Activated CD8-positive, alpha-beta memory T cell treated with anti-CD3 and anti-CD28 coated beads, Interleukin-2, amount 10 ng/mL, durations not matched to agents 7 days and 5 days (primary cell): ENCODE data around the gene SPSB4. TPM values are rescaled to one million over a fixed set of nuclear protein-coding genes. Genes with fewer than 3 reads are reported as not detected.
"Not testable (repeated sequence)": the region's sequence is repeated elsewhere in the genome, so short reads cannot be mapped to it uniquely, and the experiment has no call there.

Source experiments
- ATAC-seq: fragments of 150-1000 bp; cut with Tn5 transposase; one replicate; pipeline ENCODE4 v1.10.0; 2021; ENCODE audit warnings: moderate library complexity
- CTCF ChIA-PET: fragments of 350-600 bp; sonication (Branson Sonifier 250); formaldehyde crosslinking; loops from one replicate; lab custom pipeline; 2021; ENCODE audit warnings: antibody characterized with exemption; lab: Charles Lee
- DNase-seq: peaks from one replicate; pipeline ENCODE4 v3.0.0-alpha.2; 2020
- H3K27ac Mint-ChIP-seq: one replicate; pipeline ENCODE4 v1.8.0; 2021; ENCODE audit warnings: mild to moderate bottlenecking, mixed read lengths
- H3K27me3 Mint-ChIP-seq: one replicate; pipeline ENCODE4 v1.8.0; 2021; ENCODE audit warnings: mixed read lengths
- H3K36me3 Mint-ChIP-seq: one replicate; pipeline ENCODE4 v1.8.0; 2021; ENCODE audit warnings: mild to moderate bottlenecking, mixed read lengths
- H3K4me1 Mint-ChIP-seq: one replicate; pipeline ENCODE4 v1.8.0; 2021; ENCODE audit warnings: mixed read lengths
- H3K4me3 Mint-ChIP-seq: one replicate; pipeline ENCODE4 v1.8.0; 2021; ENCODE audit warnings: mild to moderate bottlenecking, moderate library complexity, mixed read lengths
- H3K9me3 Mint-ChIP-seq: one replicate; pipeline ENCODE4 v1.8.0; 2022; ENCODE audit warnings: low read depth, mixed read lengths
- total RNA-seq, 2 experiments: library from RNA; stranded (reverse); gene quantifications; one replicate each; pipeline ENCODE4 v1.2.3, GENCODE V29; 2021

The SPSB4 gene
- total RNA-seq, result under 1 TPM in 1 of 2 experiments, not detected in 1; 0.28 TPM

- no peaks in the 10 kb centered on the region for H3K9me3 Mint-ChIP-seq
- ATAC-seq, result peak; percentile 70
These were observed at the start of gene SPSB4 for GRCh38 chr3:141050576-141051442. TSS of gene SPSB4 (plus strand) at chr3:141051347. CDS start at chr3:141066105, 14,758 bp downstream.

GRCh38 chr3:141006344-141006743, 44.8 kb upstream of the SPSB4 start:
- Mint-ChIP-seq H3K27me3 (peaks cover 49% of the 10 kb centered on the region), H3K4me3 (no peak overlapping the region), H3K36me3 (no peaks in the 10 kb centered on the region), H3K27ac (no peak overlapping the region), H3K4me1 (peaks cover 2% of the 10 kb centered on the region), H3K9me3 (no peaks in the 10 kb centered on the region)
- CTCF ChIA-PET, result interaction anchor here (0.7 to 0.9 kb wide), 2 partner anchors 26 to 99 kb away, joined by 3 read pairs; no protein-coding TSS in a partner anchor
- DNase-seq (no peak), ATAC-seq (no peak)

More at GRCh38 chr3:141050576-141051442, at the start of gene SPSB4:
- H3K27me3 Mint-ChIP-seq, result peaks cover 78% of the 10 kb centered on the region
- DNase-seq, result no peak
- peak within 1 kb of the TSS; percentile 49 for H3K4me3 Mint-ChIP-seq
- H3K36me3 Mint-ChIP-seq, result no peaks in the 10 kb centered on the region
- no peak within 1 kb of the TSS for H3K27ac Mint-ChIP-seq
- CTCF ChIA-PET, result interaction anchor here (0.5 to 1.3 kb wide), 6 partner anchors 13 to 142 kb away, joined by 3 to 4 read pairs (median 3); no protein-coding TSS in a partner anchor
- peaks cover 12% of the 10 kb centered on the region for H3K4me1 Mint-ChIP-seq

GRCh38 chr3:141009496-141009895, 41.7 kb upstream of the SPSB4 start:
- peaks cover 57% of the 10 kb centered on the region for H3K27me3 Mint-ChIP-seq
- CTCF ChIA-PET, result interaction anchor here (1.4 to 6.6 kb wide), 4 partner anchors 10 to 184 kb away, joined by 3 to 48 read pairs (median 30); partner anchors contain the start of gene SPSB4
- no peaks in the 10 kb centered on the region for H3K36me3 Mint-ChIP-seq
- no peaks in the 10 kb centered on the region for H3K9me3 Mint-ChIP-seq
- H3K4me3 Mint-ChIP-seq, result no peak overlapping the region
- H3K4me1 Mint-ChIP-seq, result peaks cover 8% of the 10 kb centered on the region
- DNase-seq, result no peak
- ATAC-seq, result no peak
- H3K27ac Mint-ChIP-seq, result no peak overlapping the region

GRCh38 chr3:141011232-141011996, 39.7 kb upstream of the SPSB4 start:
- Mint-ChIP-seq H3K27me3 (peaks cover 63% of the 10 kb centered on the region), H3K36me3 (no peaks in the 10 kb centered on the region), H3K4me1 (peaks cover 11% of the 10 kb centered on the region), H3K4me3 (no peak overlapping the region), H3K9me3 (no peaks in the 10 kb centered on the region), H3K27ac (no peak overlapping the region)
- ATAC-seq, result peak; percentile 91
- DNase-seq, result peak; percentile 88
- CTCF ChIA-PET, result interaction anchor here (0.6 to 6.6 kb wide), 16 partner anchors 9 to 217 kb away, joined by 3 to 48 read pairs (median 3); no protein-coding TSS in a partner anchor

GRCh38 chr3:141011997-141012262, 39.2 kb upstream of the SPSB4 start:
- peak; percentile 30 for ATAC-seq
- CTCF ChIA-PET, result interaction anchor here (1.1 to 6.6 kb wide), 9 partner anchors 13 to 217 kb away, joined by 3 to 48 read pairs (median 6); no protein-coding TSS in a partner anchor
- H3K36me3 Mint-ChIP-seq, result no peaks in the 10 kb centered on the region
- no peak for DNase-seq
- H3K4me3 Mint-ChIP-seq, result no peak overlapping the region
- H3K27ac Mint-ChIP-seq, result no peak overlapping the region
- H3K4me1 Mint-ChIP-seq, result peaks cover 16% of the 10 kb centered on the region
- H3K27me3 Mint-ChIP-seq, result peaks cover 58% of the 10 kb centered on the region
- no peaks in the 10 kb centered on the region for H3K9me3 Mint-ChIP-seq

GRCh38 chr3:141012571-141012970, 38.6 kb upstream of the SPSB4 start:
- CTCF ChIA-PET, result interaction anchor here (3.0 to 6.6 kb wide), 4 partner anchors 13 to 181 kb away, joined by 8 to 48 read pairs (median 30); no protein-coding TSS in a partner anchor
- no peak for DNase-seq
- peaks cover 22% of the 10 kb centered on the region for H3K4me1 Mint-ChIP-seq
- H3K4me3 Mint-ChIP-seq, result no peak overlapping the region
- H3K9me3 Mint-ChIP-seq, result no peaks in the 10 kb centered on the region
- ATAC-seq, result no peak
- no peak overlapping the region for H3K27ac Mint-ChIP-seq
- peaks cover 2% of the 10 kb centered on the region for H3K36me3 Mint-ChIP-seq
- H3K27me3 Mint-ChIP-seq, result peaks cover 52% of the 10 kb centered on the region

- Mint-ChIP-seq H3K9me3 (no peaks in the 10 kb centered on the region), H3K27ac (no peak overlapping the region), H3K36me3 (peaks cover 4% of the 10 kb centered on the region), H3K27me3 (peaks cover 29% of the 10 kb centered on the region), H3K4me1 (peaks cover 43% of the 10 kb centered on the region), H3K4me3 (no peak overlapping the region)
- CTCF ChIA-PET, result interaction anchor here (6.6 kb wide), 1 partner anchor 178 kb away, joined by 48 read pairs; no protein-coding TSS in a partner anchor
- DNase-seq (no peak), ATAC-seq (no peak)
These were observed 35.7 kb upstream of the SPSB4 start for GRCh38 chr3:141015481-141015880.

GRCh38 chr3:141017366-141018322, 33.5 kb upstream of the SPSB4 start:
- DNase-seq (peak; percentile 87), ATAC-seq (peak; percentile 47)
- Mint-ChIP-seq H3K4me1 (peaks cover 41% of the 10 kb centered on the region), H3K4me3 (peak overlapping the region; percentile 38), H3K27me3 (peaks cover 22% of the 10 kb centered on the region), H3K27ac (peak overlapping the region; percentile 52)
- H3K9me3 Mint-ChIP-seq, H3K36me3 Mint-ChIP-seq: not testable (repeated sequence)
- CTCF ChIA-PET, result interaction anchor here (0.6 to 2.3 kb wide), 4 partner anchors 18 to 176 kb away, joined by 3 to 7 read pairs (median 4); no protein-coding TSS in a partner anchor

- ATAC-seq, result no peak
- peaks cover 20% of the 10 kb centered on the region for H3K27me3 Mint-ChIP-seq
These were observed 31.9 kb upstream of the SPSB4 start for GRCh38 chr3:141019244-141019643.

GRCh38 chr3:141020143-141020830, 30.9 kb upstream of the SPSB4 start:
- Mint-ChIP-seq H3K9me3 (no peaks in the 10 kb centered on the region), H3K27me3 (peaks cover 17% of the 10 kb centered on the region), H3K27ac (no peak overlapping the region), H3K4me3 (no peak overlapping the region), H3K4me1 (peaks cover 41% of the 10 kb centered on the region), H3K36me3 (peaks cover 4% of the 10 kb centered on the region)
- CTCF ChIA-PET, result interaction anchor here (1.7 to 1.9 kb wide), 2 partner anchors 9 to 20 kb away, joined by 4 to 6 read pairs; no protein-coding TSS in a partner anchor
- ATAC-seq (peak; percentile 30), DNase-seq (no peak)

More at GRCh38 chr3:141019244-141019643, 31.9 kb upstream of the SPSB4 start:
- Mint-ChIP-seq H3K27ac (no peak overlapping the region), H3K4me3 (no peak overlapping the region), H3K4me1 (peaks cover 41% of the 10 kb centered on the region), H3K36me3 (peaks cover 4% of the 10 kb centered on the region), H3K9me3 (no peaks in the 10 kb centered on the region)
- no peak for DNase-seq
- CTCF ChIA-PET, result interaction anchor here (1.9 kb wide), 1 partner anchor 19 kb away, joined by 4 read pairs; no protein-coding TSS in a partner anchor

GRCh38 chr3:141021261-141021660, 29.9 kb upstream of the SPSB4 start:
- Mint-ChIP-seq H3K36me3 (peaks cover 4% of the 10 kb centered on the region), H3K4me3 (no peak overlapping the region), H3K27ac (no peak overlapping the region), H3K9me3 (no peaks in the 10 kb centered on the region), H3K27me3 (peaks cover 16% of the 10 kb centered on the region), H3K4me1 (peaks cover 39% of the 10 kb centered on the region)
- DNase-seq, result no peak
- CTCF ChIA-PET, result interaction anchor here (1.7 kb wide), 1 partner anchor 10 kb away, joined by 6 read pairs; no protein-coding TSS in a partner anchor
- ATAC-seq, result no peak
